T-helper 2 cell treated with Interferon-gamma antibody and Interleukin-4, amounts not matched to agents 5 μg/mL and 100 μg/mL, for 36 hours (primary cell): ENCODE data around the gene LNPEP.

Experiments
- DNase-seq: peaks from one replicate; pipeline ENCODE4 v3.0.0; 2021; ENCODE audit warnings: low spot score
- H3K27ac Mint-ChIP-seq: one replicate; pipeline ENCODE4 v1.8.0; 2021; ENCODE audit warnings: mild to moderate bottlenecking, mixed read lengths
- H3K27me3 Mint-ChIP-seq: one replicate; pipeline ENCODE4 v1.8.0; 2021; ENCODE audit warnings: low read depth, mixed read lengths
- H3K36me3 Mint-ChIP-seq: one replicate; pipeline ENCODE4 v1.8.0; 2021; ENCODE audit warnings: low read depth, mixed read lengths
- H3K4me1 Mint-ChIP-seq: one replicate; pipeline ENCODE4 v1.8.0; 2021; ENCODE audit warnings: low read depth, mixed read lengths
- H3K4me3 Mint-ChIP-seq: one replicate; pipeline ENCODE4 v1.8.0; 2022; ENCODE audit warnings: mild to moderate bottlenecking, moderate library complexity, mixed read lengths
- H3K9me3 Mint-ChIP-seq: one replicate; pipeline ENCODE4 v1.8.0; 2021; ENCODE audit warnings: mixed read lengths

Gene LNPEP

DNA sequence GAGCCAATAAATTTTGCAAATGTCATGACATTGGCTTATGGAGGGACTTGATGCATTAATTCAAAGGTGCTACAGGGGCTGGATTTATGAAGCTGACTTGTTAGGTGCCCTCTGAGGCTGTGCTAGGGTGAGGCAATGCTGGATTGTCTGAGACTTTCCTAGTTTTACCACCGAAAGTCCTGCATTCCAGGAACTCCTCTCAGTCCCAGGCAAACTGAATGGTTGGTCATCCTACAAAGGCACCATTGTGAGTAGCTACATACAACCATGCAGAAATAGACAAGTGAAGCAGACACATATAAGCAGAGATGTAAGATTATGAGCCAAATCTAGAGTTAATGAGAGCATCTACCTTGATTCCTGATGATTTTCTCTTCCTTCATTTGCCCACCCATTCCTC, 111.2 kb downstream of the LNPEP start:
- no peak overlapping the region for H3K4me3 Mint-ChIP-seq
- H3K27me3 Mint-ChIP-seq: peaks cover 26% of the 10 kb centered on the region
- no peaks in the 10 kb centered on the region for H3K36me3 Mint-ChIP-seq
- peaks cover 9% of the 10 kb centered on the region for H3K4me1 Mint-ChIP-seq
- no peak overlapping the region for H3K27ac Mint-ChIP-seq
- peaks cover 3% of the 10 kb centered on the region for H3K9me3 Mint-ChIP-seq
- DNase-seq: no peak

DNA sequence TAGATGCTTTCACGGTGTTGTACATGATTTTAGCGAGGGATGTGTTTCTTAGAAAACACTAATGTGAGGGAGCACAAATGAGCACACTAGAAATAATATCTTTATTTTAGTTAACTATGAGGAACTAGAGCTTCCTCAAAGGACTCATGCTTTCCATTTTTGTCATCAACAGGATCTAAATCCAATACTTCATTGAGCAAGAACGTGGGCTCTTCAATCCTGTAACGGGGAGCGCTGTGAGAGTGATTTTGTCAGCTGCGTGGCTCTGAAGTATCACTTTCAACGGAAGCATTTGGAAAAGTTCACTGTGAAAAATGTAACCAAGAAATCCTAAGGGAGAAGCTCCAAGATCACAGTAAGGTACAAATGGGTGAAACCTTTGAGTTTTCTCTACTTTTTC, 113.3 kb downstream of the LNPEP start:
- H3K9me3 Mint-ChIP-seq: peaks cover 16% of the 10 kb centered on the region
- H3K27ac Mint-ChIP-seq: no peak overlapping the region
- no peaks in the 10 kb centered on the region for H3K36me3 Mint-ChIP-seq
- H3K27me3 Mint-ChIP-seq: peaks cover 45% of the 10 kb centered on the region
- H3K4me1 Mint-ChIP-seq: peaks cover 9% of the 10 kb centered on the region
- H3K4me3 Mint-ChIP-seq: no peak overlapping the region
- no peak for DNase-seq

DNA sequence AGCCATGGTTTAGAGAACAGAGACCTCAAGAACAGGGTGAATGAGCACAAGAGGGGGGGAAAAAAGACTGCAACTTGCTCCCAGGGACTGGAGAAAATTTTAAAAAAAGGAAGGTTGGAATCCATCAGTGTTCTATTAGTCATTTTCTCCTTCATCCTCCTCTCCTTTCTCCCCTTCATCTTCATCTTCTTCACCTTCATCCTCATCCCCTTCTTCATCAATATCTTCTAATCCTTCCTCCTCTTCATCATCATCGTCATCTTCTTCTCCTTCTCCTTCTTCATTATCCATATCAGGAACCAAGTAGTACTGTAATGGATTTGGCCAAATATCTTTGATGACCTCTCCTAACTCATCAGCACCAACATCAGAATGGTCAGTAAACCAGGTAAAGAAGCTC, 120.4 kb downstream of the LNPEP start:
- H3K4me1 Mint-ChIP-seq: peaks cover 3% of the 10 kb centered on the region
- no peak overlapping the region for H3K27ac Mint-ChIP-seq
- H3K27me3 Mint-ChIP-seq: peaks cover 45% of the 10 kb centered on the region
- DNase-seq: no peak
- no peak overlapping the region for H3K4me3 Mint-ChIP-seq
- H3K36me3 Mint-ChIP-seq: no peaks in the 10 kb centered on the region
- peaks cover 16% of the 10 kb centered on the region for H3K9me3 Mint-ChIP-seq

DNA sequence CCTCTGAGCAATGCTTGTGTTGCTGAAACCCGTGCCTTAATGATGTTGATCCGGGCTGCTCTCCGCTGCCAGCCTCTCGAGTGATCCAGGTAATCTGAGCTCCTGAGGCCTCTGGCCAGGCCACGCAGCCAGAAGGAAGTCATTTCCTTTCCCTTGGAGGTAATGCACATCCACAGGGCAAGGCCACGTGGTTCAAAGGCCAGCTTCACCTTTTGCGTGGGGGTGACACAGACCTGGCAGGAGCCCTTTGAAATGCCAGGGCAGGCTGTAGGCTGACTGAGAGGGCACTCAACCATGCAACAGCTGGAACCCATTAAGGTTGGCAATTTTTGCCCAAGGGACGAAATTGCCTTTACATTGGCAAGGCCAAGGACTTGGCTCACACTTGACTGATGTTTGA, 126.2 kb downstream of the LNPEP start:
- DNase-seq: no peak
- H3K4me3 Mint-ChIP-seq: no peak overlapping the region
- H3K27ac Mint-ChIP-seq: no peak overlapping the region
- H3K27me3 Mint-ChIP-seq: peaks cover 23% of the 10 kb centered on the region
- no peaks in the 10 kb centered on the region for H3K9me3 Mint-ChIP-seq
- H3K4me1 Mint-ChIP-seq: no peaks in the 10 kb centered on the region
- no peaks in the 10 kb centered on the region for H3K36me3 Mint-ChIP-seq

DNA sequence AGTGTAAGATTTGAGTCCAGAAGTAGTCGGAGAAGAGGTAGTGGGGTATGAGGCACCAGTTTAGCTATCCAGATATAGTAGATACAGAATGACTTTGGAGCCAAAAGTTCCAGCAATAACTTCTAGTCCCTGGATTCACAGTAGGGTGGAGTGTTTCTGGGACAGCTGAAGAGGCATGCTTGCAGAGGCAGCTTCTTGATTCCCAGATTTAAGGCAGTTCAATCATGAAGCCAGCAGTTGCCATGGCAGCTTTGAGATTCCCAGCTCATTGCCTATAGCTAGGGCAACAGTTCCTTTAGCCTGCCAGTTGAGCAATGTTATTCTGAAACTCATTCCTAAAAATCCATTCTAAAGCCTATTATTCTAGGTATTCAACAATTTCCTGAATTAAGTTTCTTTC, 127.4 kb downstream of the LNPEP start:
- H3K9me3 Mint-ChIP-seq: no peaks in the 10 kb centered on the region
- H3K36me3 Mint-ChIP-seq: no peaks in the 10 kb centered on the region
- no peak for DNase-seq
- no peak overlapping the region for H3K4me3 Mint-ChIP-seq
- peaks cover 27% of the 10 kb centered on the region for H3K27me3 Mint-ChIP-seq
- no peak overlapping the region for H3K27ac Mint-ChIP-seq
- H3K4me1 Mint-ChIP-seq: no peaks in the 10 kb centered on the region

DNA sequence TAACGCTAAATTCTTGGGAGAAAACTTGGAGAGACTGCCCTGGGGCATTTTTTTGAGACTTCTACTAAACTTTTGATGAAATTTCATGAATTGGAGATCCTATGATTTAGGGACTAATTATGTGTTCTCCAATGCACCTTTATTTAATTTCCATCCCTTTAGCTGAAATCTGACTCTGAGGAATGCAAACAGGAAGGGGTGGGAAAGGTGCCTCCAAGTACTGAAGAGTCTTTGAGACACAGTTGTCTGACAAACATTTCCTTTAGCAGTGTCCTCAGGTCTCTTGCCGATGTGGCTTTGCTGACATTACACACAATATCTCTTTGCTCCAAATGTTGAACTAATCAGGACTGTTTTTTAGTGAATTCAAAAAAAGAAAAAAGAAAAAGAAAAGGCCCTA, 129.6 kb downstream of the LNPEP start:
- DNase-seq: no peak
- no peak overlapping the region for H3K27ac Mint-ChIP-seq
- peaks cover 32% of the 10 kb centered on the region for H3K27me3 Mint-ChIP-seq
- no peaks in the 10 kb centered on the region for H3K9me3 Mint-ChIP-seq
- no peaks in the 10 kb centered on the region for H3K4me1 Mint-ChIP-seq
- no peaks in the 10 kb centered on the region for H3K36me3 Mint-ChIP-seq
- no peak overlapping the region for H3K4me3 Mint-ChIP-seq

DNA sequence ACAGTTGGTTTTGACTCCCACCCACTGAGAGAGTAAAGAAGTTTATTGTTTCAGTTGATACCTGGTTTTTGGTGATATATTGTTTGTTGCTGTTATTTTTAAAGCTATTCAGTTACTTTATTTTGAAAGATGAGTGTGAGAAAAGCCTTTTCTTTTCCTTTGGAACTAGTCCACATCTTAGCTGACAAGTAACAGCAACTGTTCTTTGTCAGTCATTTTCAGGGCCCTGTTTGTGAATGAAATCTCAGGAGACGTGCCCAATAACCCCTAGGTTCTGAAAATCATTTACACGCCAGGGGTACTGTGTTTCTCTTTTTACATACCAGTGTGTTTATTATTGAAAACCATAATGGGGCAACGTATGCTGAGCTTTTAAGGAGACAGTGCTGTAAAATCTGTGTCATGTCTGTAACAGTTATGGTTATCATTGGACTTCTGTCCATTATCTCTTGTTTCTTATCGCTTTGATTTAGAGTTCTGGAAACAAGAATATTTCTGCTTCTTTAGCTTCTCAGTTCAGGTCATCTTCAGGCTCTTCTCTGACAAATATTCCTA, 131.5 kb downstream of the LNPEP start:
- H3K27ac Mint-ChIP-seq: no peak overlapping the region
- H3K36me3 Mint-ChIP-seq: no peaks in the 10 kb centered on the region
- H3K27me3 Mint-ChIP-seq: peaks cover 36% of the 10 kb centered on the region

DNA sequence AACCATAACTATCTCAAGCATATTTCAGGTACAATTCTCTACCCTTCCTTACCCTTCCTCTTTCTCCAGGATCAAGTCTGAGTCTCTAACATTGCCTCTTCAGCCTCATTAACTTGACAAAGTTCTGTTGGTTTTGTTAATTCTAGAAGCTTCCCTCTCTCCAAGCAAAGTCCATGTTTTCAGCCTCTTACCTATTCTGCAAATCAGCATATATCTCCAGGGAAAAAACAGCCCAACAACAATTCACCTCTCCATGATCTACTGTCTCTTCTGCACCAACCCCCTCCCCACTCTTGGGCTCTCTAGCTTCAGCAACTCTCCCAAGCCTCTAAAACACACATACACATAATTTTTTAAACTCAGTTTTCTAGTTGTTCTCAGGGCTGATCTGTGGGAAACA, 134.4 kb downstream of the LNPEP start:
- H3K4me3 Mint-ChIP-seq: no peak overlapping the region
- peaks cover 1% of the 10 kb centered on the region for H3K4me1 Mint-ChIP-seq
- no peak overlapping the region for H3K27ac Mint-ChIP-seq
- H3K9me3 Mint-ChIP-seq: no peaks in the 10 kb centered on the region
- peaks cover 33% of the 10 kb centered on the region for H3K27me3 Mint-ChIP-seq
- DNase-seq: no peak
- H3K36me3 Mint-ChIP-seq: no peaks in the 10 kb centered on the region

More for the DNA sequence above, 131.5 kb downstream of the LNPEP start:
- Mint-ChIP-seq H3K4me3 (no peak overlapping the region), H3K9me3 (no peaks in the 10 kb centered on the region), H3K4me1 (no peaks in the 10 kb centered on the region)
- DNase-seq: no peak

DNA sequence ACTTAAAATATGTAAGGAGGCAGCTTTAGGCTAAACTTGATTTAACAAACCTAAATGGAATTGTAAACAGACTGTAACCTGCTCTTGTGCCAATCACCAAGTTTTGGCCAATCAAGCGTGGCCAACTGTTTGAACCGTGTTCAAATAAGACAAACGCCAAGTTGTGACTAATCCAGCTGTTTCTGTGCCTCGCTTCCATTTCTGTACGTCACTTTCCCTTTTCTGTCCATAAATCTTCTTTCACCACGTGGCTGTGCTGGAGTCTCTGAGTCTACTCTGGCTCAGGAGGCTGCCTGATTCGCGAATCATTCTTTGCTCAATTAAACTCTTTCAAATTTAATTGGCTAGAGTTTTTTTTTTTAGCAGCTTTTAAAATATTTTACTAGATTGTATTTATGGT, 135.2 kb downstream of the LNPEP start:
- no peak for DNase-seq
- H3K9me3 Mint-ChIP-seq: no peaks in the 10 kb centered on the region
- H3K36me3 Mint-ChIP-seq: no peaks in the 10 kb centered on the region
- no peak overlapping the region for H3K27ac Mint-ChIP-seq
- H3K4me1 Mint-ChIP-seq: peaks cover 1% of the 10 kb centered on the region
- peaks cover 28% of the 10 kb centered on the region for H3K27me3 Mint-ChIP-seq
- no peak overlapping the region for H3K4me3 Mint-ChIP-seq

DNA sequence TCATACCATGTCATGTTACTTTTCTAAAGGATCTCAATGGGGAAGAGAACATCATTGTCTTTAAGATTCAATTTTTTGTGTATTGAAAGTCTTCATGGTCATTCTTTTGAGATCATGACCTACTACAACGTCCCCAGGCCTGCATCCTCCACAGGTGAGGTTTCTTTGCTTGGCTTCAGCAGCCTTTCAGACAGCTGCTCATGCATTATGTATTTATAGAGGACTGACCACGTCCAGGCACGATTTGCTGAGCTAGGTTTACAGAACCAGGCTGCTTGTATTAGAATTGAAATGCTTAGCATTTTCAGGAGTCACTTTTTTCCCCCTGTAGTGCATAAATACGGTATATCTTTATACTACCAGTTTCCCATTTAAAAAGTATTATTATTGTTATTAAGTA, 136.1 kb downstream of the LNPEP start:
- no peak for DNase-seq
- peaks cover 22% of the 10 kb centered on the region for H3K27me3 Mint-ChIP-seq
- H3K36me3 Mint-ChIP-seq: no peaks in the 10 kb centered on the region
- peaks cover 1% of the 10 kb centered on the region for H3K4me1 Mint-ChIP-seq
- H3K9me3 Mint-ChIP-seq: no peaks in the 10 kb centered on the region
- H3K4me3 Mint-ChIP-seq: no peak overlapping the region
- H3K27ac Mint-ChIP-seq: no peak overlapping the region

DNA sequence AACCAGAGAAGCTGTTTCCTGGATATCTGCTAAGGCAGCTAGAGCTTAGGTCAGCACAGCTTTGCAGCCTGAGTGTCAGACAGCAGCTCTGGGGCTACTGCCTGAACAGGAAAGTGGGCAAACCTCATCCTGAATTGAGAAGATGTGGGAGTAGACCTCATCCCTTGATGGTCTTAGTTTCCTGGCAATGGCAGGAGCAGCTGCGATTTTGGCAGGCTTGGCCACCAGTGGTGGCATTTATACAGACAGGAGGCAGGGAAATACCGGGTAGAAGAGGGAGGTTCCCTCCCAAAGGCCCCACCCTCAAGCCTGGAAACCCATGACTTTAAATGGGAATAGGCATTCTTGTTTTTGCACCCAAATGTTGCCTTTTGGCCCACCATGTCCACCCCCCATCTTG, 136.8 kb downstream of the LNPEP start:
- Mint-ChIP-seq H3K27me3 (peaks cover 15% of the 10 kb centered on the region), H3K9me3 (no peaks in the 10 kb centered on the region), H3K27ac (no peak overlapping the region), H3K4me1 (peaks cover 1% of the 10 kb centered on the region), H3K4me3 (no peak overlapping the region), H3K36me3 (no peaks in the 10 kb centered on the region)
- DNase-seq: no peak

DNA sequence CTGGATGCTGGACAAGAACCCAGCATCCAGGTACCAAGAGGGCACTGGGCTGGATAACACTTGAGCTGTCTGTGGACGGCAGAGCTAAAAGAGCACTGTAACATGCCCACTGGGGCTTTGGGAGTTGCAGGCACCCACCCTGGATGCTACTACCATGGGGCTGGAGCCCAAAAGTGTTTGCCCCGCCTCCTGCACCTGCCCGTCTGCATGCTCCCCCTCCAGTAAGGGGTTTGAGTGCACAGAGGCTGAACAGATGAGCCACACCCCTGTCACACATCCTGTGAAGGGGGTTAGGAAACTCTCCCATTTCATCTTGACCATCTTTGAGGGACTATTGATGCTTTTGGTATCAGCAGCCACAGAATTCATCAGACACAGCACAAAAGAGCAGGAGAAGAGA, 137.5 kb downstream of the LNPEP start:
- peaks cover 10% of the 10 kb centered on the region for H3K27me3 Mint-ChIP-seq
- H3K36me3 Mint-ChIP-seq: no peaks in the 10 kb centered on the region
- no peak for DNase-seq
- H3K27ac Mint-ChIP-seq: no peak overlapping the region
- H3K9me3 Mint-ChIP-seq: no peaks in the 10 kb centered on the region
- H3K4me3 Mint-ChIP-seq: no peak overlapping the region
- peaks cover 1% of the 10 kb centered on the region for H3K4me1 Mint-ChIP-seq

DNA sequence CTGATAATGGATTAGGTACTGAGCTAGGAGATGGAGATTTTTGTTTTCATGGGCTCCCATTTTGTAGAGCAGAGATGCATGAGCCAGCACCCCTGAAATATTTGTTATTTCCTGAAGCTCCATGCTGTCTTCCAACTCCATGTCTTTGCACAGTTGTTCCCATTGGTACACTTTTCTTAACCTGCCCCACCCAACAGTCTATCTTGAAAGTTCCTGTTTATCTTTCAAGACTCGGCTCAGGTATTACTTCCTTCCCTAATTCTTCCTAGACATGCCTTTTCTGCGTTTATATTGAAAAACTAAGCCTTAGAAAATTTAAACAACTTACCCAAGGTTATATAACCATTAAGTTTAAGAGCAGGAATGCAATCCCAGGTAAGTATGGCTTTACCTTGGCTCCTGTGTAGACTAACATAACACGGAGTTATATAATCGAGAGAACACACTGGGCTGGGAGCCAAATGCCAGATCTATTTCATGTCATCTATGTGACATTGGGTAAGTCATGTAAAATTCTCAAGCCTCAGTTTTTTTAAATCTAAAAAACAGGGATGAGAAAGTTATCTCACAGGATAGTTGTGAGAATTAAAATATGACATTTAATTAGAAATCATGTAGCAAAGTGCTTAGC, 139.1 kb downstream of the LNPEP start:
- Mint-ChIP-seq H3K36me3 (no peaks in the 10 kb centered on the region), H3K4me1 (peaks cover 7% of the 10 kb centered on the region)

DNA sequence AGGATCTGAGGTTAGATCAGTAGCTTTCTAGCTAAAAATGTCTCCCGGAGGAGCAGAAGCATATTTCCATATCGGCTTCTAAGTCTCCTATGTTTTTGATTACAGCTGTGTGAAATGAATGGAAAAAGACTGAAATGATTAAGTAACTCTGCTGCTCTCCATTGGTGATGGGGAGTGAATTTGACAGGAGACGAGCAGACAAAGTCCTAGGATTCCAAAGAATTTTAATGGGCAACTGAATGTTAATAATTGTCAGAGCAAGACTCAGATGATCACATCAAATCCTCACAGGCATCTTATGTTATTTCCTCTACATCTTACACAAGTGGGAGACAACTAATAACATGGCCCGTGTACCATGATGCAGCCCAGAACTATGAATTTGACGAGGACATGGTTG, 139.8 kb downstream of the LNPEP start:
- no peak overlapping the region for H3K27ac Mint-ChIP-seq
- H3K4me3 Mint-ChIP-seq: no peak overlapping the region
- DNase-seq: no peak
- no peaks in the 10 kb centered on the region for H3K36me3 Mint-ChIP-seq
- H3K4me1 Mint-ChIP-seq: peaks cover 7% of the 10 kb centered on the region
- H3K27me3 Mint-ChIP-seq: peaks cover 7% of the 10 kb centered on the region
- no peaks in the 10 kb centered on the region for H3K9me3 Mint-ChIP-seq

More for the DNA sequence above, 139.1 kb downstream of the LNPEP start:
- Mint-ChIP-seq H3K27me3 (peaks cover 8% of the 10 kb centered on the region), H3K4me3 (no peak overlapping the region), H3K27ac (no peak overlapping the region), H3K9me3 (no peaks in the 10 kb centered on the region)
- no peak for DNase-seq

DNA sequence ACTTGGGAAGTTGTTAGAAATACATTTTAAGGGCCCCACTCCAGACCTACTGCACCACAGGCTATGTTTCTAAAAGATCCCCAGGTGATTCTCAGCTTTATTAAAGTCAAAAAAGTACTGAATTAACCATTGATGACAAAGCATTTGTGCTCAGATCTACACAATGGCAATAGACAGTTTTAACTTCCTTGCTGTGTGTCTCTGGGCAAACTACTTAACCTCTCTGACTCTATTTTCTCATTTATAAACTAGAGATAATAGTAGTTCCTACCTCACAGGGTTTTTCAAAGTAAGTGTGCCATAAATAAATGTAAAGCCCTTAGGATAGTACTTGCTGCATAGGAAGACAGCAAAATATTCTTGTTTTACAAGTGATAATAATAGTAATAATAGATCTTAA, 140.2 kb downstream of the LNPEP start:
- H3K27ac Mint-ChIP-seq: no peak overlapping the region
- H3K27me3 Mint-ChIP-seq: peaks cover 9% of the 10 kb centered on the region
- H3K36me3 Mint-ChIP-seq: no peaks in the 10 kb centered on the region
- H3K4me1 Mint-ChIP-seq: peaks cover 7% of the 10 kb centered on the region
- H3K9me3 Mint-ChIP-seq: no peaks in the 10 kb centered on the region
- no peak overlapping the region for H3K4me3 Mint-ChIP-seq
- no peak for DNase-seq
